RWPE1 (cell line): Measurements from ENCODE around the gene GLYR1.
"Not testable (repeated sequence)": the region's sequence is repeated elsewhere in the genome, so short reads cannot be mapped to it uniquely, and the experiment has no call there.

Experiments used
- CTCF ChIA-PET: fragments of 350-600 bp; sonication (Branson Sonifier 250); formaldehyde crosslinking; extraction: SDS; loops from one replicate; lab custom pipeline; 2021; lab: Yijun Ruan, JAX
- POLR2A ChIA-PET: fragments of 400-600 bp; formaldehyde crosslinking; extraction: SDS; loops from one replicate; lab custom pipeline; 2020; ENCODE audit warnings: antibody characterized with exemption; ENCODE audit not compliant: low non-redundant PET; lab: Yijun Ruan, JAX
- DNase-seq: peaks from one replicate; pipeline ENCODE4 v3.0.0; 2012; ENCODE audit warnings: low spot score
- H3K27ac ChIP-seq: fragments of 450-650 bp; 2 replicates; pipeline ENCODE4 v1.5.1; 2017
- CTCF ChIP-seq: fragments of 450-650 bp; conservative IDR thresholded peaks from 2 replicates; pipeline ENCODE4 v1.5.1; 2017; ENCODE audit warnings: low read depth, mild to moderate bottlenecking

GLYR1 gene

GRCh38 chr16:4785758-4786433 lies 61.2 kb downstream of the GLYR1 start:
- CTCF ChIA-PET, result no interaction called here
- TF ChIP-seq CTCF, result no peak
- POLR2A ChIA-PET, result interaction anchor here (0.6 kb wide), 1 partner anchor 17 kb away, joined by 5 read pairs; no protein-coding TSS in a partner anchor
- no peak overlapping the region for H3K27ac ChIP-seq
- DNase-seq, result no peak

GRCh38 chr16:4784444-4784987 lies 62.6 kb downstream of the GLYR1 start:
- H3K27ac ChIP-seq, CTCF ChIA-PET, DNase-seq: not testable (repeated sequence)
- POLR2A ChIA-PET, result interaction anchor here (0.7 kb wide), 1 partner anchor 82 kb away, joined by 4 read pairs; no protein-coding TSS in a partner anchor

- CTCF ChIA-PET, result no interaction called here
- TF ChIP-seq CTCF, result no peak
- no peak overlapping the region for H3K27ac ChIP-seq
- POLR2A ChIA-PET, result interaction anchor here (0.7 kb wide), 1 partner anchor 82 kb away, joined by 4 read pairs; no protein-coding TSS in a partner anchor
- no peak for DNase-seq
These were observed 63.1 kb downstream of the GLYR1 start for GRCh38 chr16:4783951-4784336.

GRCh38 chr16:4783251-4783950 lies 63.7 kb downstream of the GLYR1 start:
- H3K27ac ChIP-seq, result no peak overlapping the region
- ChIA-PET POLR2A (no interaction called here), CTCF (no interaction called here)
- no peak for TF ChIP-seq CTCF
- no peak for DNase-seq

GRCh38 chr16:4780235-4780634 lies 66.9 kb downstream of the GLYR1 start:
- CTCF ChIA-PET, result no interaction called here
- peak; percentile 13 for DNase-seq
- no peak overlapping the region for H3K27ac ChIP-seq
- POLR2A ChIA-PET, result no interaction called here
- no peak for TF ChIP-seq CTCF

GRCh38 chr16:4778050-4778392 lies 69.1 kb downstream of the GLYR1 start:
- no peak overlapping the region for H3K27ac ChIP-seq
- CTCF ChIA-PET, result no interaction called here
- POLR2A ChIA-PET, result no interaction called here
- TF ChIP-seq CTCF, result no peak
- DNase-seq, result no peak
